NB4 (cell line): ENCODE measurements around the gene SEMA3F.

Source experiments
- DNase-seq: peaks from one replicate; pipeline ENCODE4 v3.0.0; 2010; ENCODE audit warnings: low read depth
- H3K4me3 ChIP-seq: one replicate; pipeline ENCODE4 v1.5.1; 2011; ENCODE audit warnings: mild to moderate bottlenecking, low read depth, low read length, moderate library complexity
- MYC ChIP-seq: IDR thresholded peaks from 2 replicates; pipeline ENCODE4 v1.6.1; 2011; ENCODE audit warnings: low read depth, low read length
- POLR2A ChIP-seq: IDR thresholded peaks from 2 replicates; pipeline ENCODE4 v1.6.1; 2011; ENCODE audit warnings: mild to moderate bottlenecking; ENCODE audit not compliant: insufficient read length; ENCODE audit errors: extremely low read depth
- TF ChIP-seq, protein P1 (sequence below): IDR thresholded peaks from one replicate; pipeline ENCODE4 v1.5.1; 2012; ENCODE audit warnings: low read depth, low read length
- TF ChIP-seq, protein P2 (sequence below): IDR thresholded peaks from 2 replicates; pipeline ENCODE4 v1.6.1; 2011; ENCODE audit warnings: low read depth, low read length

SEMA3F gene

GRCh38 chr3:50154840-50155490, at the start of gene SEMA3F:
TSS of gene SEMA3F (plus strand) at chr3:50155324. CDS start at chr3:50159623, 4,299 bp downstream.
- TF ChIP-seq, protein P1, sequence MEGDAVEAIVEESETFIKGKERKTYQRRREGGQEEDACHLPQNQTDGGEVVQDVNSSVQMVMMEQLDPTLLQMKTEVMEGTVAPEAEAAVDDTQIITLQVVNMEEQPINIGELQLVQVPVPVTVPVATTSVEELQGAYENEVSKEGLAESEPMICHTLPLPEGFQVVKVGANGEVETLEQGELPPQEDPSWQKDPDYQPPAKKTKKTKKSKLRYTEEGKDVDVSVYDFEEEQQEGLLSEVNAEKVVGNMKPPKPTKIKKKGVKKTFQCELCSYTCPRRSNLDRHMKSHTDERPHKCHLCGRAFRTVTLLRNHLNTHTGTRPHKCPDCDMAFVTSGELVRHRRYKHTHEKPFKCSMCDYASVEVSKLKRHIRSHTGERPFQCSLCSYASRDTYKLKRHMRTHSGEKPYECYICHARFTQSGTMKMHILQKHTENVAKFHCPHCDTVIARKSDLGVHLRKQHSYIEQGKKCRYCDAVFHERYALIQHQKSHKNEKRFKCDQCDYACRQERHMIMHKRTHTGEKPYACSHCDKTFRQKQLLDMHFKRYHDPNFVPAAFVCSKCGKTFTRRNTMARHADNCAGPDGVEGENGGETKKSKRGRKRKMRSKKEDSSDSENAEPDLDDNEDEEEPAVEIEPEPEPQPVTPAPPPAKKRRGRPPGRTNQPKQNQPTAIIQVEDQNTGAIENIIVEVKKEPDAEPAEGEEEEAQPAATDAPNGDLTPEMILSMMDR: no peak
- TF ChIP-seq MYC: no peak
- TF ChIP-seq, protein P2, sequence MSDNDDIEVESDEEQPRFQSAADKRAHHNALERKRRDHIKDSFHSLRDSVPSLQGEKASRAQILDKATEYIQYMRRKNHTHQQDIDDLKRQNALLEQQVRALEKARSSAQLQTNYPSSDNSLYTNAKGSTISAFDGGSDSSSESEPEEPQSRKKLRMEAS: no peak
- no peak for TF ChIP-seq POLR2A
- H3K4me3 ChIP-seq: no peak within 1 kb of the TSS
- DNase-seq: peak; percentile 65

DNA sequence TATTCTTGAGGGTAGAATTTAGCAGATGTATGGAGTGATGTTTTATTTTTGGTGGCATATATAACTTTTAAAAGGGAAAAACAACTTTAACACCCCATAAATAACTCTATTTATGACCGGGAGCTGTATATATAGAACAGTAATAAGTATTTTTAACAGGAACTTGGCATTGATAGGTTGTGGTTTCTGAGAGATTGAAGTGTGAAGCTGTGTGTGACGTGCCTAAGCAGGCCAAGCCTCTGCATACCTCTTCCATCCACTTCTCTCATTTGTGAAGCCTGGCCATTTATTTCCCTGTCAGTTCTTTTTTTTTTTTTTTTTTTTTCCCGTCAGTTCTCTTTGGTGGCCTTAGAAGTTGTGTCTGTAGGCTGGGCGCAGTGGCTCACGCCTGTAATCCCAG, 43.4 kb upstream of the SEMA3F start:
- no peak overlapping the region for H3K4me3 ChIP-seq
- TF ChIP-seq, protein P1: no peak
- no peak for TF ChIP-seq POLR2A
- TF ChIP-seq, protein P2: no peak
- TF ChIP-seq MYC: no peak
- DNase-seq: no peak

DNA sequence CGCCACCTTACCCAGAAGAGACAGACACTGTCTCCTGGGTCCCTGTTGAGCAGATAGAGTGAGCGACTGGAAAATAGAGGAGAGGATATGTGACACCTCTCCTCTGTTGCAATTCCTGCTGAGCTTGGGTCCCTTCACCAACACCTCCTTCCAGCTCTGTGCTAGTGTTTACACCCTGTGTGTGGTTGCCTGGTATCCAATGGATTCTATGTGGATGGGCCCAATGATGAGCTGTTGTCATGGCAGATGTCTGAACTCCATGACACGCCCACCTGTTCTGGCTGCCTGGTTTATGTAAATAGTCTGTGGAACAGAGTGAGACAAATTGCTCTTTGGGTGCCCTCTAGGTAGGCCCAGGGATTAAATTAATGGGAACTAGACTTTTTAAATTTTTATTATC, 42.7 kb upstream of the SEMA3F start:
- DNase-seq: no peak
- TF ChIP-seq, protein P1: no peak
- TF ChIP-seq POLR2A: no peak
- TF ChIP-seq, protein P2: no peak
- no peak for TF ChIP-seq MYC
- no peak overlapping the region for H3K4me3 ChIP-seq

DNA sequence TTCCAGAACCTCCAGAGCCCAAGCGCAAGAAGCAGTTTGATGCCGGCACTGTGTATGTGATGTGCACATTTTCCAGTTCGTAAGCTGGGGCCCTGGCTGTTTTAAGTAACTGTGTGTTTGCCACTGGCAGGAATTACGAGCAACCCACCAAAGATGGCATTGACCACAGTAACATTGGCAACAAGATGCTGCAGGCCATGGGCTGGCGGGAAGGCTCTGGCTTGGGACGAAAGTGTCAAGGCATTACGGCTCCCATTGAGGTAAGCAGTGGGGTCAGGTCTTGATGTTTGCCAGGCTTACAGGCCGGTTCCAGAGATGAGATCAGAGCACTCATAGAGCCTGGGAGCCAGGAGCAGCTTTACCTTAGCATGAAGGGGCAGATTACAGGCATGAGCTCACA, 38.0 kb upstream of the SEMA3F start:
- no peak for TF ChIP-seq POLR2A
- H3K4me3 ChIP-seq: no peak overlapping the region
- DNase-seq: no peak

DNA sequence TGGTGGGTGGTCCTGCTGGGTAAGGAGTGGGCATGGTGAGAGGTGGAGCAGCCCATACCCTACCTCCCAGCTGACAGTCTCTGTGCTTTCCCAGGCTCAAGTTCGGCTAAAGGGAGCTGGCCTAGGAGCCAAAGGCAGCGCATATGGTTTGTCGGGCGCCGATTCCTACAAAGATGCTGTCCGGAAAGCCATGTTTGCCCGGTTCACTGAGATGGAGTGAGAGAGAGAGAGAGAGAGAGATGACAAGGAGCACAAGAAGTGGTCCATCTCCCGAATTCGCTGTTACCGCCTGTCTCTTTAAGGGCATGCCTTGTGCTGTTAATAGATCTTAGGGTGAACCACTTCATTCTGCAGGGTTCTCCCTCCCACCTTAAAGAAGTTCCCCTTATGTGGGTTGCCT, 36.9 kb upstream of the SEMA3F start:
- DNase-seq: no peak

GRCh38 chr3:50119786-50120185, 35.3 kb upstream of the SEMA3F start:
- H3K4me3 ChIP-seq: no peak overlapping the region
- TF ChIP-seq POLR2A (no peak), MYC (no peak)
- TF ChIP-seq, protein P1: no peak
- TF ChIP-seq, protein P2: no peak
- no peak for DNase-seq

More for the DNA sequence above, 36.9 kb upstream of the SEMA3F start:
- TF ChIP-seq, protein P1: no peak
- TF ChIP-seq, protein P2: no peak
- no peak for TF ChIP-seq POLR2A
- no peak for TF ChIP-seq MYC
- no peak overlapping the region for H3K4me3 ChIP-seq
